Spleen (tissue), 11 donors: ENCODE measurements around the gene EVI5. TPM values are rescaled to one million over a fixed set of nuclear protein-coding genes. Genes with fewer than 3 reads are reported as not detected.
"Not testable (repeated sequence)": the region's sequence is repeated elsewhere in the genome, so short reads cannot be mapped to it uniquely, and the experiment has no call there.

ENCODE experiments used
- DNase-seq: peaks from one replicate; pipeline ENCODE4 v3.0.0-alpha.2; 2020
- H3K27ac ChIP-seq, 8 donors: fragments of 200-600 bp; sonication (generic) in 7 of 8; 1 replicate in 4 of 8; 2 replicates in 4 of 8; pipeline versions ENCODE4 v1.5.0 to v1.8.0; 2016 to 2021; ENCODE audit warnings: inconsistent platforms in 4 of 8, mild to moderate bottlenecking in 4 of 8, moderate library complexity in 1 of 8
- H3K27me3 ChIP-seq, 7 donors: fragments of 200-600 bp; sonication (generic) in 6 of 7; replicated peaks in 1 of 7; 1 replicate in 4 of 7; 2 replicates in 3 of 7; pipeline versions ENCODE4 v1.5.0 to v1.8.0; 2016 to 2021; ENCODE audit warnings: inconsistent platforms in 3 of 7, mild to moderate bottlenecking in 1 of 7
- H3K36me3 ChIP-seq, 6 donors: fragments of 200-600 bp; sonication (generic) in 5 of 6; 1 replicate in 4 of 6; 2 replicates in 2 of 6; pipeline versions ENCODE4 v1.5.0 to v1.8.0; 2016 to 2021; ENCODE audit warnings: inconsistent platforms in 2 of 6
- H3K4me1 ChIP-seq, 6 donors: fragments of 200-600 bp; sonication (generic) in 5 of 6; 1 replicate in 3 of 6; 2 replicates in 3 of 6; pipeline versions ENCODE4 v1.5.0 to v1.8.0; 2016 to 2021; ENCODE audit warnings: inconsistent platforms in 3 of 6
- H3K4me3 ChIP-seq, 8 donors: fragments of 200-600 bp; sonication (generic) in 7 of 8; 1 replicate in 4 of 8; 2 replicates in 4 of 8; pipeline versions ENCODE4 v1.5.0 to v1.8.0; 2016 to 2021; ENCODE audit warnings: inconsistent platforms in 4 of 8, mild to moderate bottlenecking in 4 of 8, moderate library complexity in 2 of 8
- H3K9me3 ChIP-seq, 8 donors: fragments of 200-600 bp; sonication (generic) in 7 of 8; 1 replicate in 4 of 8; 2 replicates in 4 of 8; pipeline versions ENCODE4 v1.5.0 to v1.8.0; 2016 to 2021; ENCODE audit warnings: inconsistent platforms in 4 of 8
- POLR2A ChIP-seq, 3 donors: fragments of 450-650 bp; IDR thresholded peaks; one replicate each; pipeline ENCODE4 v1.5.1; 2017; ENCODE audit warnings: antibody characterized with exemption in 3 of 3, mild to moderate bottlenecking in 1 of 3
- POLR2AphosphoS5 ChIP-seq, 3 donors: sonication (generic); formaldehyde crosslinking; IDR thresholded peaks; one replicate each; pipeline ENCODE4 v1.5.1; 2017; ENCODE audit warnings: antibody characterized with exemption in 3 of 3
- WGBS, 5 donors: extraction: QIAGEN DNeasy Blood & Tissue Kit in 3 of 5; methylation state at CpG; one replicate each; pipeline versions ENCODE4 v1.1.5 to v1.1.7; 2013 to 2018; 5-methylcytosine and 5-hydroxymethylcytosine counted together
- intact Hi-C: fragments of 100-400 bp; cut with DNase I; formaldehyde crosslinking; loops from one replicate; pipeline ENCODE4 v1.15.0; 2023; ENCODE audit warnings: low total_unique reads
- polyA plus RNA-seq, 3 donors: library from polyadenylated mRNA; stranded (reverse); fragments of 200-250 nt; gene quantifications; one replicate each; pipeline ENCODE4 v1.2.1, GENCODE V29; 2013
- total RNA-seq, 7 donors: library from RNA; depleted of rRNA in 3 of 7; stranded (reverse); fragments of >200 nt in 3 of 7; fragmentation: NEBNext Ultra II Directional in 4 of 7; extraction: Animal tissue kit (Norgen Biotek cat#: 25700) in 4 of 7; gene quantifications; one replicate each; pipeline versions ENCODE4 v1.1.0 to v1.2.1, GENCODE V29; 2016 to 2021
- TF ChIP-seq, protein P1 (sequence below), 11 experiments: fragments of 200-600 bp in 7 of 11; fragments of 450-650 bp in 4 of 11; sonication (generic) in 4 of 11; IDR thresholded peaks in 8 of 11; conservative IDR thresholded peaks in 3 of 11; 1 replicate in 7 of 11; 2 replicates in 4 of 11; pipeline versions ENCODE4 v1.4.0 to v1.8.0; 2016 to 2021; ENCODE audit warnings: antibody characterized with exemption in 11 of 11, inconsistent platforms in 4 of 11, mild to moderate bottlenecking in 1 of 11
- donor health status: healthy with polysubstance abuse.
- donor health status: DM: no; HTN: no; CAD: no; lungs with moderate emphysema.
- donor health status: DM: no; HTN: no; CAD: no.
- donor health status: Bipolar disorder and iron deficiency.
- donor health status: healthy.
- donor health status: DM: no; HTN: no; CAD: no.
- donor health status: DM: yes; HTN: yes; CAD: no.

EVI5 gene
- total and polyA plus RNA-seq, 10 donors, result 1.7 to 38.3 (median 27.0) TPM

DNA sequence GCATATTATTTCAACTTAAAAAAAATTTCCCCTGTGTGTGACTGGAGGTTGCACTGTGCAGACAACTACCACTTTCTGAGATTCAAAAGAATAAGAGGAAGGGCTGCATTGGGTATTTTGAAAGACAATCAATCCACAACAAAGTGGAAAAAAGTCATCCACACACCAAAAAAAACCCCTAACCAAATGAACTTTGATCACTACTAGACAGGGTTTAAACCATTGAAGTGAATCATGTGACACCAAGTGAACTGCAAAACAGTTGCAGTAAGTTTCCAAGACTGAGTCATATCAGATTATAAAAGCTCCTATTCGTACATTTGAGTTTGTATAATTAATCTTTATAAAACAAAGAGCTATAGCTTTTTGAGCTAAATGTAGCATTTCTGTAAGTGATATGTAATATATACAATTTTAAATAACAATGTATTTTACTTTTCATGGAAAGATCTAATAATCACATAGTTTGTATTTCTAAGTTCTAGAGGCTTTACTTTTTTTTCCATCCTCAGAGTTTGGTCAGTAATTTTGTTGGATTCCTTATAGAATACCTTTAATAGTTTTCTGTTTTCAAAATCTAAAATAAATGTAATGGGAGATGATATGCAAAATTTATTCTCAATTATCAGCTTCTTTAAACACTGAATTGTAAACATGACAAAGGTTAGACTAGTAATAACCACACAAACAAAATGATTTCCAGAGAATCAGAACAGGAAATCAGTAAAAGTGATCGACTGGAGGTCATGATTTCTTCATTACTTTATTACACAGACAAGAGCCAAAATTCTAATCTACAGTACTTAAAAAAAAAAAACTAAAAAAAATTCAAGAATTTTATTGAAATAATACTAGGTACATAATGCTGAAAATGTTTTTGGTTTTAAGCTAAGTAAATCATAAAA lies 247.7 kb downstream of the EVI5 start:
- no peak for DNase-seq
- WGBS, 5 donors, result 29 to 41% (median 36%) methylated on average over 2 of the region's 2 CpGs
- intact Hi-C loops, result no loop called here

DNA sequence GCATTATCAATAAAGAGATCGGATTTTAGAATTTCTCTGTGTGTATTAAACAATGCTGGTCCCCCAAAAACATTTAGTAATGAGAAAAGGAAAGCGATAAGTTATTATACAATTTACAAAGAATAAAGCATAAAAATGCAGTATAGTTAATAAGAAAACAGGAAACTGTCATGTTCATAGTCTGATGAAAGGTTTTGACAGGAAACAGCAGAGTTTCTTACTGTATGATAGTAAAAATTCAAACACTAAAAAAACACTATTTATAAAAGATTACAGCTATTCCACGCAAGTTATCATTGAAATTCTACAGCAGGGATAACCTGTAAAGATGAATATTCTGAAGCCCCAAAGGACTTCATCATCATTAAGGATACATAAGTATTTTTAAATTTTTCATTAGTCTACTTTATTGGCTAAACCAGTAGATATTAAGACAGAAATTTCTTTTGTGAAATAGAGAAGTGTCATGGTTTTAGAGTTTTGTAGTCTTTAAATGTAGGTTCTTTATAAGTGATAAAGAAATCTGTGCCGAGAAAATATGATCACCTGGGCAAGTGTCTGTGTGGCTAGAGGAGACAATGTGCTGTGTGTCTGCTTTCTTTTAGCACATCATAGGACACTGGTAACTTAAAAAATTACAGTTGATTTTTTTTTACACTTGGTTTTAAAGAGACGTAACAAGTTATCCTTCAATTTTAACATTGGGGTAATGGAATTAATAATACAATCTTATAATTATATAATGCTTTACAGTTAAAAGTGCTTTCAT lies 248.5 kb downstream of the EVI5 start:
- WGBS, 5 donors, result 62 to 75% (median 66%) methylated on average over 5 of the region's 5 CpGs
- H3K9me3 ChIP-seq, result peaks cover 0 to 6% (median 2%) of the 10 kb centered on the region in 8 donors
- H3K4me1 ChIP-seq, result peaks cover 12 to 35% (median 31%) of the 10 kb centered on the region in 6 donors
- no peaks in the 10 kb centered on the region for H3K36me3 ChIP-seq
- no peak overlapping the region for H3K4me3 ChIP-seq
- TF ChIP-seq POLR2AphosphoS5 (IDR thresholded peaks at IDR 0.05) (no peak), POLR2A (IDR thresholded peaks at IDR 0.05) (no peak)
- TF ChIP-seq, protein P1, sequence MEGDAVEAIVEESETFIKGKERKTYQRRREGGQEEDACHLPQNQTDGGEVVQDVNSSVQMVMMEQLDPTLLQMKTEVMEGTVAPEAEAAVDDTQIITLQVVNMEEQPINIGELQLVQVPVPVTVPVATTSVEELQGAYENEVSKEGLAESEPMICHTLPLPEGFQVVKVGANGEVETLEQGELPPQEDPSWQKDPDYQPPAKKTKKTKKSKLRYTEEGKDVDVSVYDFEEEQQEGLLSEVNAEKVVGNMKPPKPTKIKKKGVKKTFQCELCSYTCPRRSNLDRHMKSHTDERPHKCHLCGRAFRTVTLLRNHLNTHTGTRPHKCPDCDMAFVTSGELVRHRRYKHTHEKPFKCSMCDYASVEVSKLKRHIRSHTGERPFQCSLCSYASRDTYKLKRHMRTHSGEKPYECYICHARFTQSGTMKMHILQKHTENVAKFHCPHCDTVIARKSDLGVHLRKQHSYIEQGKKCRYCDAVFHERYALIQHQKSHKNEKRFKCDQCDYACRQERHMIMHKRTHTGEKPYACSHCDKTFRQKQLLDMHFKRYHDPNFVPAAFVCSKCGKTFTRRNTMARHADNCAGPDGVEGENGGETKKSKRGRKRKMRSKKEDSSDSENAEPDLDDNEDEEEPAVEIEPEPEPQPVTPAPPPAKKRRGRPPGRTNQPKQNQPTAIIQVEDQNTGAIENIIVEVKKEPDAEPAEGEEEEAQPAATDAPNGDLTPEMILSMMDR (IDR thresholded peaks at IDR 0.05 in 8 of 11, conservative IDR thresholded peaks at IDR 0.05 in 3 of 11), result no peak
- intact Hi-C loops, result no loop called here
- DNase-seq, result no peak
- H3K27me3 ChIP-seq, result no peaks in the 10 kb centered on the region
- H3K27ac ChIP-seq, result peak overlapping the region in 5 of 8 donors; percentile 22 to 62 (median 54)

More for the DNA sequence above, 247.7 kb downstream of the EVI5 start:
- no peak overlapping the region for H3K4me3 ChIP-seq
- H3K27ac ChIP-seq, result peak overlapping the region in 7 of 8 donors; percentile 7 to 62 (median 52)
- no peaks in the 10 kb centered on the region for H3K36me3 ChIP-seq
- H3K27me3 ChIP-seq, result no peaks in the 10 kb centered on the region
- H3K4me1 ChIP-seq, result peaks cover 12 to 35% (median 31%) of the 10 kb centered on the region in 6 donors
- TF ChIP-seq, protein P1 (IDR thresholded peaks at IDR 0.05 in 8 of 11, conservative IDR thresholded peaks at IDR 0.05 in 3 of 11), result no peak
- TF ChIP-seq POLR2AphosphoS5 (IDR thresholded peaks at IDR 0.05), result no peak
- no peak for TF ChIP-seq POLR2A (IDR thresholded peaks at IDR 0.05)
- peaks cover 0 to 6% (median 2%) of the 10 kb centered on the region in 8 donors for H3K9me3 ChIP-seq

DNA sequence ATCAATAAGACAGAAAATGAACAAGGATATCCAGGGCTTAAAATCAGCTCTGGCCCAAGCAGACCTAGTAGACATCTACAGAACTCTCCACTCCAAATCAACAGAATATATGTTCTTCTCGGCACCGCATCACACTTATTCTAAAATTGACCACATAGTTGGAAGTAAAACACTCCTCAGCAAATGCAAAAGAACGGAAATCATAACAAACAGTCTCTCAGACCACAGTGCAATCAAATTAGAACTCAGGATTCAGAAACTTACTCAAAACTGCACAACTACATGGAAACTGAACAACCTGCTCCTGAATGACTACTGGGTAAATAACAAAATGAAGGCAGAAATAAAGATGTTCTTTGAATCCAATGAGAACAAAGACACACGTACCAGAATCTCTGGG lies 252.5 kb downstream of the EVI5 start:
- H3K9me3 ChIP-seq, H3K27me3 ChIP-seq, H3K36me3 ChIP-seq, intact Hi-C loops, H3K27ac ChIP-seq, DNase-seq, H3K4me3 ChIP-seq: not testable (repeated sequence)
- peaks cover 4 to 18% (median 14%) of the 10 kb centered on the region in 6 donors for H3K4me1 ChIP-seq
- 78 to 92% (median 82%) methylated on average over 4 of the region's 4 CpGs for WGBS, 5 donors

DNA sequence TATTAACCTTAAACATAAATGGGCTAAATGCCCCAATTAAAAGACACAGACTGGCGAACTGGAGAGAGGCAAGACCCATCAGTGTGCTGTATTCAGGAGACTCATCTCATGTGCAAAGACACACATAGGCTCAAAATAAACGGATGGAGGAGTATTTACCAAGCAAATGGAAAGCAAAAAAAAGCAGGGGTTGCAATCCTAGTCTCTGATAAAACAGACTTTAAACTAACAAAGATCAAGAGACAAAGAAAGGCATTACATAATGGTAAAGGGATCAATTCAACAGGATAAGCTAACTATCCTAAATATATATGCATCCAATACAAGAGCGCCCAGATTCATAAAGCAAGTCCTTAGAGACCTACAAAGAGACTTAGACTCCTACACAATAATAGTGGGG lies 253.0 kb downstream of the EVI5 start:
- H3K9me3 ChIP-seq, H3K36me3 ChIP-seq, intact Hi-C loops, H3K27me3 ChIP-seq, H3K27ac ChIP-seq, DNase-seq, H3K4me3 ChIP-seq: not testable (repeated sequence)
- H3K4me1 ChIP-seq, result peaks cover 0 to 13% (median 10%) of the 10 kb centered on the region in 6 donors
- WGBS, 5 donors, result 93 to 95% (median 95%) methylated on average over 3 of the region's 3 CpGs

DNA sequence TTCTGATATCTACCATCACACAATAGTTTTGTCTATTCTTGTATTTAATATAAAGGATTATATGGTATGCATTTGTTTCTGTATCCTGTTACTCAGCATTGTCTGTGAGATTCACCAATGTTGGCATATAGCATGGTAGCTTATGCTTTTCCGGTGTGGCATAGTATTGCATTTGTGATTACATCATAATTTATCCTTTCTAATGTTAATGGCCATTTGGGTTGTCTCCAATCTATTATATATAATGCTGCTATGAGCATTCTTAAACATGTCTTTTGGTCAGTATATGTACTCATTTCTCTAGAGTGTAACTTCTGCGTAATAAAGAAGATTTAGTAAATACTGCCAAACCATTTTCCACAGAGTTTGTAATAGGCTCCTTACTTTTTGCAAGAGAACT lies 257.2 kb downstream of the EVI5 start:
- no peaks in the 10 kb centered on the region for H3K4me1 ChIP-seq
- WGBS, 5 donors, result 88 to 95% (median 93%) methylated on average over 2 of the region's 2 CpGs
- H3K36me3 ChIP-seq, result no peaks in the 10 kb centered on the region
- no peak for DNase-seq
- TF ChIP-seq POLR2A (IDR thresholded peaks at IDR 0.05) (no peak), POLR2AphosphoS5 (IDR thresholded peaks at IDR 0.05) (no peak)
- TF ChIP-seq, protein P1 (IDR thresholded peaks at IDR 0.05 in 8 of 11, conservative IDR thresholded peaks at IDR 0.05 in 3 of 11), result no peak
- H3K27ac ChIP-seq, result no peak overlapping the region
- H3K9me3 ChIP-seq, result no peaks in the 10 kb centered on the region
- no peak overlapping the region for H3K4me3 ChIP-seq
- intact Hi-C loops, result no loop called here
- no peaks in the 10 kb centered on the region for H3K27me3 ChIP-seq

DNA sequence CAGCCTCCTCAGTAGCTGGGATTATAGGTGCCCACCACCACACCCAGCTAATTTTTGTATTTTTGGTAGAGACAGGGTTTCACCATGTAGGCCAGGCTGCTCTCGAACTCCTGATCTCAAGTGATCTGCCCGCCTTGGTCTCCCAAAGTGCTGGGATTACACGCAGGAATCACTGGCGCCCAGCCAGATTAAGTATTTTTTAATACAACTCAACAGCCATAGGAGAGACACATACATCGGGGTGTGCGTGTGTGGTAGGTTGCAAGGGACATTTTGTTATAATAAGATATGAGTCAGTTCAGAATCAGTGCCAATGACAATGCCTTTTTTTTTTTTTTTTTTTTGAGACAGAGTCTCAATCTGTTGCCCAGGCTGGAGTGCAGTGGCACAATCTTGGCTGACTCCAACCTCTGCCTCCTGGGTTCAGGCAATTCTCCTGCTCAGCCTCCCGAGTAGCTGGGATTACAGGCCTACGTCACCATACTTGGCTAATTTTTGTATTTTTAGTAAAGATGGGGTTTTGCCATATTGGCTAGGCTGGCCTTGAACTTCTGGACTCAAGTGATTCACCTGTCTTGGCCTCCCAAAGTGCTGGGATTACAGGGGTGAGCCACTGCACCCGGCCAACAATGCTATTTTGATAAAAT lies 259.8 kb downstream of the EVI5 start:
- DNase-seq, H3K4me1 ChIP-seq, H3K27me3 ChIP-seq, H3K27ac ChIP-seq, intact Hi-C loops, H3K36me3 ChIP-seq, H3K9me3 ChIP-seq, H3K4me3 ChIP-seq: not testable (repeated sequence)
- WGBS, 5 donors, result 97 to 98% (median 97%) methylated on average over 9 of the region's 9 CpGs
